Myometrial cell (primary cell): ENCODE measurements around the gene FGF11. TPM values are rescaled to one million over a fixed set of nuclear protein-coding genes. Genes with fewer than 3 reads are reported as not detected.

Experiments used
- total RNA-seq: library from RNA; depleted of rRNA; stranded (reverse); fragments of >200 nt; gene quantifications from 2 replicates; pipeline ENCODE4 v1.2.3, GENCODE V29; 2015

FGF11 gene
- total RNA-seq, result 0.29 and 1.1 TPM in 2 replicates

GRCh38 chr17:7439462-7440112, at the start of gene FGF11:
FGF11 (plus strand) TSS chr17:7439512; CDS start chr17:7439621, 109 bp downstream.

GRCh38 chr17:7394452-7395191, 44.7 kb upstream of the FGF11 start, which contains the start of gene PLSCR3:
PLSCR3 (minus strand) TSS chr17:7394525; CDS start chr17:7394110, 415 bp downstream.

GRCh38 chr17:7403977-7404736, 35.2 kb upstream of the FGF11 start, which contains the start of gene TMEM256:
TMEM256 (minus strand) TSS chr17:7404097; CDS start chr17:7404084, 13 bp downstream.

GRCh38 chr17:7407485-7408251, 31.6 kb upstream of the FGF11 start, which contains the start of gene NLGN2:
NLGN2 (plus strand) TSS chr17:7407845; CDS start chr17:7408256, 411 bp downstream.

GRCh38 chr17:7419819-7420610, 19.3 kb upstream of the FGF11 start, which contains the start of gene SPEM1:
SPEM1 (plus strand) TSS chr17:7420324; CDS start chr17:7420385, 61 bp downstream.

GRCh38 chr17:7425316-7425715, 14.0 kb upstream of the FGF11 start, which contains the start of gene SPEM2:
SPEM2 (plus strand) TSS chr17:7425616; CDS start chr17:7425689, 73 bp downstream.

GRCh38 chr17:7428557-7428956, 10.8 kb upstream of the FGF11 start, which contains the start of gene SPEM3:
SPEM3 (plus strand) TSS chr17:7428857; CDS start chr17:7428903, 46 bp downstream.

GRCh38 chr17:7444682-7445618, 5.6 kb downstream of the FGF11 start, which contains the start of gene CHRNB1:
CHRNB1 (plus strand) TSS chr17:7445061; CDS start chr17:7445128, 67 bp downstream.

GRCh38 chr17:7479213-7480088, 40.1 kb downstream of the FGF11 start, which contains the start of gene ZBTB4:
ZBTB4 (minus strand) TSS chr17:7479631; CDS start chr17:7466801, 12,830 bp downstream.

GRCh38 chr17:7481275-7481674, 42.0 kb downstream of the FGF11 start, which contains the start of gene SLC35G6:
SLC35G6 (plus strand) TSS chr17:7481446; CDS start chr17:7481517, 71 bp downstream.

GRCh38 chr17:7484067-7484918, 45.0 kb downstream of the FGF11 start, which contains the start of gene POLR2A:
POLR2A (plus strand) TSS chr17:7484366.

Other genes starting within 250 kb of the FGF11 start
- 13.3 and 14.0 TPM in 2 replicates for gene DLG4, start 219.7 kb upstream of the FGF11 start, total RNA-seq
- 227 and 236 TPM in 2 replicates for gene ACADVL, start 219.6 kb upstream of the FGF11 start, total RNA-seq
- gene DVL2, start 205.0 kb upstream of the FGF11 start, total RNA-seq, result 57.9 and 59.5 TPM in 2 replicates
- 31.1 and 86.7 TPM in 2 replicates for gene PHF23, start 200.1 kb upstream of the FGF11 start, total RNA-seq
- gene GABARAP, start 197.1 kb upstream of the FGF11 start, total RNA-seq, result 153 and 283 TPM in 2 replicates
- 45.3 and 48.7 TPM in 2 replicates for gene CTDNEP1, start 187.8 kb upstream of the FGF11 start, total RNA-seq
- gene ELP5, start 187.3 kb upstream of the FGF11 start, total RNA-seq, result 38.6 and 43.2 TPM in 2 replicates
- 60.3 and 62.3 TPM in 2 replicates for gene CLDN7, start 177.0 kb upstream of the FGF11 start, total RNA-seq
- gene SLC2A4, start 157.8 kb upstream of the FGF11 start, total RNA-seq, result not detected in 2 replicates
- not detected in 2 replicates for gene YBX2, start 144.9 kb upstream of the FGF11 start, total RNA-seq
- gene EIF5A, start 131.9 kb upstream of the FGF11 start, total RNA-seq, result 986 and 1,002 TPM in 2 replicates
- 68.2 and 94.6 TPM in 2 replicates for gene GPS2, start 124.2 kb upstream of the FGF11 start, total RNA-seq
- gene NEURL4, start 110.2 kb upstream of the FGF11 start, total RNA-seq, result 9.2 and 11.7 TPM in 2 replicates
- gene ACAP1, start 103.0 kb upstream of the FGF11 start, total RNA-seq, result 0.71 and 2.3 TPM in 2 replicates
- gene KCTD11, start 87.3 kb upstream of the FGF11 start, total RNA-seq, result 15.6 and 17.5 TPM in 2 replicates
- not detected in 2 replicates for gene TMEM95, start 84.4 kb upstream of the FGF11 start, total RNA-seq
- gene TNK1, start 58.4 kb upstream of the FGF11 start, total RNA-seq, result 0.18 and 0.29 TPM in 2 replicates
- 60.4 and 85.3 TPM in 2 replicates for gene PLSCR3, start 45.0 kb upstream of the FGF11 start, total RNA-seq
- 160 and 240 TPM in 2 replicates for gene TMEM256, start 35.4 kb upstream of the FGF11 start, total RNA-seq
- gene NLGN2, start 31.7 kb upstream of the FGF11 start, total RNA-seq, result 18.3 and 20.2 TPM in 2 replicates
- not detected in 2 replicates for gene SPEM1, start 19.2 kb upstream of the FGF11 start, total RNA-seq
- gene SPEM2, start 13.9 kb upstream of the FGF11 start, total RNA-seq, result not detected in 2 replicates
- gene SPEM3, start 10.7 kb upstream of the FGF11 start, total RNA-seq, result not detected in 2 replicates
- 1.7 and 3.4 TPM in 2 replicates for gene TMEM102, start 4.1 kb upstream of the FGF11 start, total RNA-seq
- gene CHRNB1, start 5.5 kb downstream of the FGF11 start, total RNA-seq, result 3.5 and 7.1 TPM in 2 replicates
- 23.2 and 24.2 TPM in 2 replicates for gene ZBTB4, start 40.1 kb downstream of the FGF11 start, total RNA-seq
- not detected in 2 replicates for gene SLC35G6, start 41.9 kb downstream of the FGF11 start, total RNA-seq
- gene POLR2A, start 44.9 kb downstream of the FGF11 start, total RNA-seq, result 44.7 and 56.2 TPM in 2 replicates
- 30.6 and 36.5 TPM in 2 replicates for gene TNFSF12, start 109.5 kb downstream of the FGF11 start, total RNA-seq
- 0.53 and 6.1 TPM in 2 replicates for gene TNFSF13, start 119.2 kb downstream of the FGF11 start, total RNA-seq
- gene SENP3, start 122.4 kb downstream of the FGF11 start, total RNA-seq, result 71.2 and 76.1 TPM in 2 replicates
- gene CD68, start 140.1 kb downstream of the FGF11 start, total RNA-seq, result 47.6 and 49.6 TPM in 2 replicates
- 280 and 394 TPM in 2 replicates for gene MPDU1, start 144.3 kb downstream of the FGF11 start, total RNA-seq
- 2.5 TPM in 1 of 2 replicates, not detected in the other for gene SOX15, start 150.6 kb downstream of the FGF11 start, total RNA-seq
- 38.8 and 64.9 TPM in 2 replicates for gene FXR2, start 175.4 kb downstream of the FGF11 start, total RNA-seq
- 43.4 and 46.1 TPM in 2 replicates for gene SAT2, start 188.3 kb downstream of the FGF11 start, total RNA-seq
- 11.8 TPM in 1 of 2 replicates, not detected in the other for gene SHBG, start 190.6 kb downstream of the FGF11 start, total RNA-seq
- gene ATP1B2, start 211.4 kb downstream of the FGF11 start, total RNA-seq, result not detected in 2 replicates
- 33.0 and 41.8 TPM in 2 replicates for gene TP53, start 248.0 kb downstream of the FGF11 start, total RNA-seq
- 16.7 and 18.8 TPM in 2 replicates for gene WRAP53, start 249.0 kb downstream of the FGF11 start, total RNA-seq